Muscle of back (tissue), 11 donors: Measurements from ENCODE around the gene ZBTB7B. TPM values are rescaled to one million over a fixed set of nuclear protein-coding genes. Genes with fewer than 3 reads are reported as not detected.

Source experiments
- DNase-seq, 3 donors: peaks; one replicate each; pipeline versions ENCODE4 v3.0.0 to v3.0.0-alpha.2; 2013
- polyA plus RNA-seq, 10 donors: library from polyadenylated mRNA; unstranded; fragments of 120-200 nt; gene quantifications; one replicate each; pipeline ENCODE4 v1.2.1, GENCODE V29; 2013; ENCODE audit not compliant: insufficient read length in 10 of 10

Gene ZBTB7B
- polyA plus RNA-seq, 10 donors: 6.2 to 13.1 (median 8.4) TPM

- DNase-seq: no peak
Measured at GRCh38 chr1:155053531-155054105, 51.0 kb downstream of the ZBTB7B start.

GRCh38 chr1:155057104-155057503 lies 54.5 kb downstream of the ZBTB7B start:
- no peak for DNase-seq

GRCh38 chr1:155057788-155058211 lies 55.2 kb downstream of the ZBTB7B start:
- DNase-seq: no peak

- no peak for DNase-seq
Measured at GRCh38 chr1:155060736-155061135, 58.1 kb downstream of the ZBTB7B start.

GRCh38 chr1:155061381-155062150 lies 59.0 kb downstream of the ZBTB7B start:
- DNase-seq: peak; percentile 73 to 91 (median 87)

GRCh38 chr1:155062151-155062686 lies 59.6 kb downstream of the ZBTB7B start:
- DNase-seq: peak in 1 of 3 donors; percentile 32

- peak in 1 of 3 donors; percentile 81 for DNase-seq
Measured at GRCh38 chr1:155062702-155063411, 60.3 kb downstream of the ZBTB7B start.

- DNase-seq: peak; percentile 81 to 95 (median 89)
Measured at GRCh38 chr1:155063550-155064110, 61.0 kb downstream of the ZBTB7B start, which contains the start of gene EFNA4. Gene EFNA4 (plus strand): TSS chr1:155063740. CDS start chr1:155063824, 84 bp downstream.

GRCh38 chr1:155064111-155064831 lies 61.7 kb downstream of the ZBTB7B start:
- DNase-seq: peak in 1 of 3 donors; percentile 63

GRCh38 chr1:155064832-155065429 lies 62.3 kb downstream of the ZBTB7B start:
- DNase-seq: no peak

GRCh38 chr1:155066777-155067176 lies 64.2 kb downstream of the ZBTB7B start:
- DNase-seq: no peak

Other genes with a start within 250 kb of the ZBTB7B start
- gene KCNN3, start 132.5 kb upstream of the ZBTB7B start, polyA plus RNA-seq: 1 to 10 TPM; 6.2 to 9.8 (median 8.3) TPM
- gene PMVK, start 66.1 kb upstream of the ZBTB7B start, polyA plus RNA-seq: 10 to 100 TPM; 21.6 to 35.4 (median 26.8) TPM
- 100 to 1,000 TPM in 9 of 10 donors, 10 to 100 TPM in 1; 81.5 to 150 (median 124) TPM for gene PBXIP1, start 46.7 kb upstream of the ZBTB7B start, polyA plus RNA-seq
- 10 to 100 TPM; 25.6 to 33.5 (median 26.9) TPM for gene PYGO2, start 41.0 kb upstream of the ZBTB7B start, polyA plus RNA-seq
- 100 to 1,000 TPM in 1 of 10 donors, 10 to 100 TPM in 9; 76.6 to 116 (median 85.6) TPM for gene SHC1, start 32.1 kb upstream of the ZBTB7B start, polyA plus RNA-seq
- 10 to 100 TPM; 45.8 to 80.8 (median 62.6) TPM for gene CKS1B, start 28.1 kb upstream of the ZBTB7B start, polyA plus RNA-seq
- 10 to 100 TPM; 15.3 to 21.0 (median 19.5) TPM for gene FLAD1, start 19.5 kb upstream of the ZBTB7B start, polyA plus RNA-seq
- gene LENEP, start 9.2 kb upstream of the ZBTB7B start, polyA plus RNA-seq: under 1 TPM in 3 of 10 donors, not detected in 7; 0.30 to 0.71 (median 0.48) TPM
- gene DCST2, start 31.0 kb downstream of the ZBTB7B start, polyA plus RNA-seq: 1 to 10 TPM in 3 of 10 donors, under 1 TPM in 7; 0.40 to 1.9 (median 0.85) TPM
- gene DCST1, start 31.0 kb downstream of the ZBTB7B start, polyA plus RNA-seq: under 1 TPM; 0.09 to 0.58 (median 0.17) TPM
- gene ADAM15, start 48.5 kb downstream of the ZBTB7B start, polyA plus RNA-seq: 10 to 100 TPM; 50.0 to 81.4 (median 59.9) TPM
- gene EFNA4, start 60.9 kb downstream of the ZBTB7B start, polyA plus RNA-seq: 10 to 100 TPM in 1 of 10 donors, 1 to 10 TPM in 9; 5.1 to 10.2 (median 7.0) TPM
- gene EFNA3, start 76.0 kb downstream of the ZBTB7B start, polyA plus RNA-seq: 1 to 10 TPM; 2.1 to 5.3 (median 2.3) TPM
- gene EFNA1, start 125.1 kb downstream of the ZBTB7B start, polyA plus RNA-seq: 10 to 100 TPM; 19.4 to 31.5 (median 22.8) TPM
- gene SLC50A1, start 133.1 kb downstream of the ZBTB7B start, polyA plus RNA-seq: 10 to 100 TPM; 18.1 to 21.6 (median 21.1) TPM
- 10 to 100 TPM; 11.9 to 28.7 (median 18.8) TPM for gene DPM3, start 137.7 kb downstream of the ZBTB7B start, polyA plus RNA-seq
- 100 to 1,000 TPM in 2 of 10 donors, 10 to 100 TPM in 8; 77.1 to 103 (median 93.4) TPM for gene KRTCAP2, start 170.5 kb downstream of the ZBTB7B start, polyA plus RNA-seq
- under 1 TPM; 0.21 to 0.83 (median 0.52) TPM for gene TRIM46, start 171.0 kb downstream of the ZBTB7B start, polyA plus RNA-seq
- 10 to 100 TPM; 48.6 to 97.0 (median 68.0) TPM for gene THBS3, start 205.1 kb downstream of the ZBTB7B start, polyA plus RNA-seq
- gene MTX1, start 205.9 kb downstream of the ZBTB7B start, polyA plus RNA-seq: 10 to 100 TPM; 16.3 to 26.1 (median 21.6) TPM